Fibroblast of skin of right biceps (primary cell): ENCODE data around the gene TEX29.

Experiments used
- DNase-seq: peaks from one replicate; pipeline ENCODE4 v3.0.0-alpha.2; 2013

TEX29 gene

DNA sequence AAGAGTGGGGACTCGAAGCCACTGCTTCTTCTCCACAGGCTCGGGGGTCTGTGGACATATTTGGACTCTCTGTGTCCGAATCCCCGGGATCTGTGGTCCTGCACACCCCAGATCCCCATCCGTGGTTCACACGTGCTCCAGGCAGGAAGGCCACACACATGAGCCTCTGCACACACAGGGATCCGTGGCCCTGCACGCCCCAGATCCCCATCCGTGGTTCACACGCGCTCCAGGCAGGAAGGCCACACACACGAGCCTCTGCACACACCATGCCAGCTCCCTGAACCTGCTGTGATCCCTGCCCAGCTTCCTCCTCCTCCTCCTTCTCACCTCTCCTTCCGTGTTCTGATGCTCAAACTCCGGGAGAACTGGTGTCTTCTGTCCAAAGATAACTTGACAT is 3.1 kb downstream of the TEX29 start:
- no peak for DNase-seq

DNA sequence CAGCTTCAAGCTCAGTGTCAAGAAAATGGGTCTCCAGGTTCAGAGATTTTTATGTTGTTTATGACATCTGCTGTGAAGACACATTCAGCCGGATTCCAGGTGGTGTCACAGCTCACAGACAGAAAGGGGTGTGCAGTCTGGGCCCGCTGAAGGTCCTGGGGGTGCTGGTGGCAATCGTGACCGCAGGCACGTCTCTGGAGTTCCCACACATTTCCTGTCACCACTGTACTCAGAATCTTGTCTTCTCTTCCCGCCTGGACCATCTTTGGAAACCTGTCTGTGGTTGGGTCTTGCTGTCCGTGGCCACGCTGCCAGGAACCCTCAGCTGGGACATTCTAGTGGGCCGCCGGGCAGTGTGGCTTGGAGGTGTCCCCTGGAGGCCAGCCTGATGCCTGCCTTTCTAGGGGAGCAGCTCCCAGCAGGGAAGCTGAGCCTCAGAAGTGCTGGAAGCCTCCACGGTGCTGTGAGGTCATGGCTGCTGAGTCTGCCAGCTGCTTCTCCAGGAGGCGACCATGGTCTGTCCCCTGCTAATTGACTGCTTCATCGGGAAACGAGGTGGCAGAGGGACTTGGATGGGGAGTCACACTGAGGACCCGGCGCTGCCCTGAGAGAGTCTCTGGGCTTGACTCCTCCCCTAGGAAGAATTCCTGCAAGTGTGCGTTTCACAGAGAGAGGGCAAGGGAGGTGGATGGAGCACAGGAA is 3.7 kb downstream of the TEX29 start:
- no peak for DNase-seq

DNA sequence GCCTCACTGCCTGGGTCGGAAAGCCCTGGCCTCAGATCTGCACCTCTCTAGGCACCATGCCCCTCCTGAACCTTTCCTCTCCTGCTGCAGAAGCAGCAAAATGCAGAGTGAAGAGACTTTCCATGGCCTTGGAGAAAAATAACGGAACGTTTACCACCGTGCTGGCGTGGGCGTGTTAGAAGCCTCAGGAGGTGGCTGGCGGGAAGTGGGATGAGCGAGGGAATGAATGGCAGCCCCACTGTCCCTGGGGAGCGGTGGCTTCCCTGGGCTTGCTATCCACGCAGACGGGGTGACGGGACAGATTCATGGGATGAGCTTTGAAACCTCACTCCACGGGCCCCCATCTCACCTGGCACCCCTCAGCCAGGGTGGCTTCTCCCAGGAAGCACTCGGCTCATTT is 4.3 kb downstream of the TEX29 start:
- DNase-seq = no peak

DNA sequence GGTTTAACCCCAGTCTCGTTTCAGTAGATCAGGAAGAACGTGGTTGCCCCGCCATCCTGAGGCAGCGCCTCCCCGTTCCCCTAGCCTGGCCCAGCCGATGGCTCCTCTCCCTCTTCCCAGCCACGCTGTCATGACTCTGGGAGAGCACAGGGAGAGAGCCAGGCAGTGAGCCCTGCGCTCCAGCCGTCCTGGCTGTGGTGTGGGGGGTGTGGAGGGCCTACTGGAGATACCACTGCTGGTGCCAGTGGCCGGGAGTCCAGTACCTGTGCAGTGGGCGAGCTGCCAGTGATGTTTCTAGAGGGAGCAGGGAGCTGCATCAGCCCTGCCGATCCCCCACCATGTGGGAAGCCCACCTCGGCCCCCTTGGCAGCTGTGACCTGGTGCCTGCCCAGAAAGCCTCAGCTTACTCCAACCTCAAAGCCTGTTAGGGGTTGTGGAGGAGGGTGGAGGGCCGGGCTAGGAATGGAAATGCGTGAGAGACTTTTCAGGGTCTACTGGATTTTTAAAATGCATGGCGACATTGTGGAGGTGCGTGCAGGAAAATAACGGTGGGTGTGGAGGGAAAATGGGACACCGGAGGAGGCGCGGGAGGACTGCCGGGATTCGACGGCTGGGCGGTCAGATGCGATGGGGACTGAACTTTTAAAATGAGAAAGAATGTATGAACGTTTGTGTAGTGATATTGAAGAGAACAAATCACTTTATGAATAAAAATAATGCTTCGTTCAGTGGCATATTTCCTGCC is 4.9 kb downstream of the TEX29 start:
- no peak for DNase-seq

DNA sequence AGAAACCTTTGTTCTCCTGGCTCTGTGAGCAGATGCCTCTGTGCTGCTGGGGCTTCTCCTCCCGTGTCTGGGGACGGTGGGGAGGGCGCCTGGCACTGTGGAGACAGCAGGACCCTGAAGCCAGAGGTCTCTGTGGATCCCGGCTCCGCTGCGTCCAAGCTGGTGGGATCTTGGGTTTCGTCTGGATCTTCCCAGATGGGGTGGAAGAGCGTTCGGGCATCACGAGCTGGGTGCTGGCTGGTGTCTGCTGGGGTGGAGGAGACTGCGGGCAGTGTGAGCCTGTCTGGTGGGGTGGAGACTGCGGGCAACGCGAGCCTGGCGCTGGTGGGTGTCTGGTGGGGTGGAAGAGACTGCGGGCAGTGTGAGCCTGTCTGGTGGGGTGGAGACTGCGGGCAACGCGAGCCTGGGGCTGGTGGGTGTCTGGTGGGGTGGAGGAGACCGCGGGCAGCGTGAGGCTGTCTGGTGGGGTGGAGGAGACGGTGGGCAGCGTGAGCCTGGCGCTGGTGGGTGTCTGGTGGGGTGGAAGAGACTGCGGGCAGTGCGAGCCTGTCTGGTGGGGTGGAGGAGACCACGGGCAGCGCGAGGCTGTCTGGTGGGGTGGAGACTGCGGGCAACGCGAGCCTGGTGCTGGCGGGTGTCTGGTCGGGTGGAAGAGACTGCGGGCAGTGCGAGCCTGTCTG is 5.6 kb downstream of the TEX29 start:
- no peak for DNase-seq

DNA sequence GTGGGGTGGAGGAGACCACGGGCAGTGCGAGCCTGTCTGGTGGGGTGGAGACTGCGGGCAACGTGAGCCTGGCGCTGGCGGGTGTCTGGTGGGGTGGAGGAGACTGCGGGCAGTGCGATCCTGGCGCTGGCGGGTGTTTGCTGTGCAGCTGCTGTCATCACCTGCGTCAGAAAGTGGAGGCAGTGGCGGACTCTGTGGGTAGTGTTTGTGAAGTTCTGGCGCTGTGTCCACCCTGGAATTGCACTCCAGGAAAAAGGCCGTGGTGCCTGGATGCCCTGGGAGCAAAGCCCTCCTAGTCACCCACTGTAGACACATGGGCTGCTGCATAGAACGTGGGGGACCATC is 6.2 kb downstream of the TEX29 start:
- DNase-seq = no peak

DNA sequence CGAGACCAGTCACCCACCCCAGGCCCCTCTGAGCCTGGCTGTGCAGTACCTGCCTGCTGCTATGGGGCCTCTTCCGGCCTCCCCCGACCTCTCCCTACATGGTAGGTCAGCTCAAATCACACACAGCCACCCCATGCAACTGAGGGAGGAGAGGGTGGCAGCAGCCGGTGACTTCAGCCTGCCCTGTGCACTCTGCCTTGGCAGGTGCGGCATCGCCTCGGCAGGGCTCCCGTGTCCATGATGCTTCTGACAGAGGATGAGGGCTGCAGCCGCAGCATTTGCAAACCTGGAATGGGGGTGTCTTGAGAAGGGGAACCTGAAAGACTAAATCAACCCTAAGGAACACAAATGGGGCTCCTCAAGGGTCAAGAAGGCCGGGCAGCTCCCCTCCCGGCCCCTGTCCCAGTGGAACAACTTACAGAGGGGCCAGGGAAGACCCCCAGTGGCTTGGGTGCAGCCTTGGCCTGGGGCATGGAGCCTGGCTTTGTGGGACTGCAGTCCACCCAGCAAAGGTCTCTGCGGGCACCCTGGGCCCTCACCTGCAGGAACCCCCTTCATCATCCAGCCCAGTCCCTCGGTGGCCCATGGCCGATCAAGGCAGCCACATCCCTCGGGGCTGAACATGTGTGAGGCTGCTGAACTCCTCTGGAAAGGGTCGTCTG is 6.7 kb downstream of the TEX29 start:
- no peak for DNase-seq

DNA sequence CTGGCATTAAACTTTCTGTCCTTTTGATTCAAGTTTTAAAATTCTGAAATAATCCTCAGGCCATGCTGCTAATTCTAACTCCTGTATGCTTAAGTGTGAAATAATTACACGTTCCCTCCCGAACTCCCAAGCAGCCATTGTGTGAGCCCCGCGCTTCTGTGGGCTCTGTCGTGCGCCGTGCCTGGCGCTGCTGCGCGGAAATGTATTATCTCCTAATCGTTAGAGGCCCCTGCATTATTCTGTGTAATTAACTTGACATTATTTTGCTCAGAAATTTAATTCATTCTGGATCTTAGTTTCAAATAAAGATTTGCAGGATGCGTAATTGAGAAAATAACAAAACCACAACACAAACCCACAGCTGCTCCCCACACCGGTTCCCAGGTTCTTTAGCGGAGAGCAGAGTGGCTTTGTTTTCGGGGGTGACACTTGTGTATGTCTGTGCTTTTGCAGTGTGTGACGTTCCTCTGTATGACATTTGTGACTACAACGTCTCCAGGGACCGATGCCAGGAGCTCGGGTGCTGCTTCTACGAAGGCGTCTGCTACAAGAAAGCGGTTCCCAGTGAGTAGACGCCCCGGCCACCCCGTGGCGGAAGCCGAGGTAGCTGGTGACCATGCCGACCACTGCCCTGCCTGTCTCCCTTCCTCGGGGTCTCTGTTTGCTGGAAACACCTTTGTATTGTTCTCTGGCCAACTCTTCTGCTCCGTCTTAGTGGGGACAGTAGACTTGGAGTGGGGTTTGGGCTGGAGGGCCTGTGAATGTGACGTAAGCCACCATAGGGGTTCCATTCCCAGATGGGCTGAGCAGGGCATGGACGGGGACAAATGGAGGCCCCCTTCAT is 7.5 kb downstream of the TEX29 start:
- no peak for DNase-seq

DNA sequence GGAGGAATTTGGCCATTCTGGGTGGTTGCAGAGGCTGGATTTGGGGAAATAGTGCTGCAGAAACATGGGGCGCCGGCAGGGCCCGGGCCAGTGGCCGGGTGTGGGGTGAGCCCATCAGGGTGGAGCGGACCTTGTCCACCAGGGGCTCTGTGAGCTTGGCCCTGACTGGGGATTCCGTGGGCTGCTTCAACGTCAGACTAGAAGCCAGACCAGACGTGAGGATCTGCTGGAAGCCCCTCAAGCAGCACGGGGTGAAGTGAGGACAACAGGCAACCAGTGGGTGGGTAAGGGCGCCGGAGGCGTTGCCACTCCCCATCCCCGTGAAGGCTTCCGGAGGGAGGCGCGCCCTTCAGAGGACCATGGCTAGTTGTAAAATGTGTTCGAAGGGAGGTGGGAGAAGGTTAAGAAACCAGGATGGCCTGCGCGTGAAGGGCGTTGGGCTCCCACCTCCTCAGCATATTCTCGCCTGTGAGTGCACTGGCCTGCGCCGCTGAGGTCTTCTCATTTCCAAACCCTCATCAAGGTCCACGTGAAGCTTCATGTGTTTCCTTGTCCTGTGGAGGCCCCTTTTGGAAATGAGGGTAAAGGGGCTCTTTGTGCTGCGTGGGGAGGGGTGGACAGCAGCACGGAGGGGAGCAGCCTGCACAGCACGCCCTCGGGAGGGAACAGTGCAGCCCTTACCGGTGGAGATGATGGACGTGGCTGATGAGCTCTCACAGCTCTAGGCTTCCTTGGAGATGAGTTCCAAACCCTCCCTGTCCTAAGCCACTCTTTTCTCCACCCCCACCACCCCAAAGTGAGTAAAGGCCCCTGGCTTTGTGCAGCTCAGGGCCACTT is 8.3 kb downstream of the TEX29 start:
- DNase-seq = no peak

DNA sequence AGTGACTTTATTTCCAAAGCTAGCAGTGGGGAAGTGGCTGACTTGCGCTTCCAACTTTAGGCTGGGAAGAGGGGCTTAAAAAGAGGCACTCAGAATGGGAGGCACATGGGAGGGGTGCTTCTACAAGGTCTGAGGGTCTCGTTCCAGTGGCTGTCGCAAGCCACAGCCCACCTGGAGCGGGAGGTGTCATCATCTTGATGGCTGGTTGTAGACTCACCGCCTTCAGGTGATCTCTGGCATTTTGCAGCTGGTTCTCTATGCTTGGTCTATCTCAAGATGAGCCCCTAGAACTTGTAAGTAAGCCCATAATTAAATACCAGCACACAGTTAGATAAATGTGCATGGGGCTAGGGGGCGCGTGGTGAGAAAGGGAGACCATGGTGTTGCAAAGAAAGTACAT is 9.2 kb downstream of the TEX29 start:
- no peak for DNase-seq

DNA sequence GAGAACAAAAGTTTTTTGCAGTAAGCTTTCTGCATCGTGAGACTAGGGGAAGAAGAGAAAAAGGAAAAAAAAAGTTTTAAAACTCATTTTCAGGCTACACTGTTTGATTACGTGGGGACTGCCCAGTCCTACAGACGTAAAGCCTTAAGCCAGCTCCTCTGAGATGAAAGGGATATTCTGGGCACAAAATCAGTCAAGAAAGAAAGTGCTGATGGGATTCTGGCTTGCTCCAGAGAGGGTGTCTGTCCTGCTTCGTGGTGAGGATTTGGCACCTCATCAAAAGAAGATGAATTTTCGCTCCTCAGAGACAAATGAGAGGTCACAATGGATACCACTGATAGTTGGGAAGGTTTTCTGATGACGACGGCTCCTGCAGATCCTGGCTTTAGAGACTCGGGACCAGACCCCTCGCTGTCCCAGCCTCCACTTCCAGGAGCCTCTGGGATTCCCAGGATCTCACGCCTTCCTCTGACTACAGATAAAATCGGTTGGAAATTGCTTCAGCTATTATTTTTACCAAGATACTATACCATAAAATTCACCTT is 9.7 kb downstream of the TEX29 start:
- DNase-seq = no peak

DNA sequence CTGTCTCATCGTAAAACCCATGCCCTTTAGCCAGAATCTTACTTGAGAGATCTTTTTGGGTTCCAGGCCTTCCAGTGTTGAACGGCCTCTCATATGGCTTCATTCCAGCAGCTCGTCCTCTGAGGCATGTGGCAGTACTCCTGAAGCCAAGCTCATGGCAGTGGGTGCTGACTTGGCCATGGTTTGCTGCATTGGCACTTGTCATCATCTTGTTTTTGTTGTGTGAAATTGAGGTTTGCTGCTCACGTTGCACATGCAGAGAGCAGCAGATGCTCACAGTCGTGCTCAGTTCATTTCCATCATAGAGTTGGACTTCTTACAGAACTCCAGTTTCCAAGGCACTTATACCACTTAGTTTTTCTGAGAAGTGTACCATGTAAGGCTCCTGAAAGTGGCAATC is 14.9 kb downstream of the TEX29 start:
- no peak for DNase-seq

DNA sequence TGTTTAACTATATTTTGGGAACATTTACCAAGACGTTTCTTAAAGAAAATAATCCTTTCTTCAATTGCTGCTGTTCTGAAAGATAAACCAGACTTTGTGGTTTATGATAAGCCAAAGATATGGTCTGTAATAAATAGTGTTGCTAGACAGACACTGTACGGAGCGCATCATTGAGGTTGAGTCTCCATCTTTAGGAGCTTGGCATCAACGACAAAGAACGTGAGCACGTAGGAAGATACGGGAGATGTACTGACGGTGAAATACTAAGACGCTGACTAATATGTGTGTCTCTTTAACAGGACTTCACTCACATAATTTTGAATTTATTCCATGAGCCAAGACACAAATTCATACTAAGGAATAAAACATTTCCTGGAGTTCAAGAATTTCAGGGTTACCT is 16.2 kb downstream of the TEX29 start:
- peak; percentile 57 for DNase-seq

DNA sequence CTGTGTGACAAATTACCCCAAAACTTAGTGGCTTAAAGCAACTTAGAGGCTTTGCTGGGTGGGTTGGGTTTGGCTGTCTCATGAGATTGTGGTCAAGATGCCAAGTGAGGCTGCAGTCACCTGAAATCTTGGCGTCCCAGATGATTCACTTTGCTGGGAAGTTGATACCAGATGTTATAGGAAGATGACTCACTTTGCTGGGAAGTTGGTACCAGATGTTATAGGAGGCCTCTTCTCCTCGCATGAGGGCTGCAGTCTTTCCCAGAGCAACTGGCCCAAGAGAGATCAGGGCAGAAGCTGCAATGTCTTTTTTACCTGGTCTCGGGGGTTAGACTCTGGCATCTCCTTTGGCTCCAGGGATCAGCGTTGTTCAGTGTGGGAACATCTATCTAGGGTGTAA is 16.8 kb downstream of the TEX29 start:
- DNase-seq = peak; percentile 93

DNA sequence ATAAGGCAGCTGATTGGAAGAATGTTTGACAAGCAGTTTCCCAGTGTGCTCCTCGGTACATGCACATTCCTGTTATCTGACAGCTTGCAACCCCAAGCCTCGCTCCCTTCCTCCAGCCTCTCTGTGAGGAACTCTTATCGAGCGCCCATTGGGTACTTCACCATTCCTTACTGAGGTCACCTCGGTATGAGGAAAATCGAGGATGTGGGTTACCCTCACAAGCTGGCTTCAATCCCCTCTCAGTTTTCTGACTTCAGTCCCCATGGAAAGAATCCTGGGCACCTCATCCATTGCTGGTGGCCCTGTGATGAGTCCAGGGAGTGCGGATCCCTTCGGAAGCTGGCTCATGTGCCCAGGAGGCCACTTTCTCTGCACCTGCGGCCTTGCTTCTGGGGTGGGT is 17.3 kb downstream of the TEX29 start:
- DNase-seq = no peak

DNA sequence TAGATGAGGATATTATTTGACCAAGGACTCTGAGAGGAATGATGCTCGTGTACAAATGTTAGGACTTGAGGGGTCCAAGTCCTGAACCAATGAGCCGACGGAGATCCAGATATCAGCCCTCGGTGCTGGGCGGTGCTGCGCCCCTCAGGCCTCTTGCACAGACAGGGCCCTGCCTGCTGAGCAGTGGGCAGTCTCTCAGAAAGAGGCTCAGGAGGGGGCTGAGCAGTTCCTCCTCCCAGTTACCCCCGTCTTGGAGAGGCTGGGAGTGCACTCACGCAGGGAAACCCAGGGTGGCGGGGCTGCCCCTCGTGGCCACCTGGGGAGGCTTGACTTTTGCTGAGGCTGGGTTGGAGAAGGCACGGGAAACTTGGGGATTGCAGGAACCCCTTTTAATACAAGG is 18.4 kb downstream of the TEX29 start:
- DNase-seq = no peak

DNA sequence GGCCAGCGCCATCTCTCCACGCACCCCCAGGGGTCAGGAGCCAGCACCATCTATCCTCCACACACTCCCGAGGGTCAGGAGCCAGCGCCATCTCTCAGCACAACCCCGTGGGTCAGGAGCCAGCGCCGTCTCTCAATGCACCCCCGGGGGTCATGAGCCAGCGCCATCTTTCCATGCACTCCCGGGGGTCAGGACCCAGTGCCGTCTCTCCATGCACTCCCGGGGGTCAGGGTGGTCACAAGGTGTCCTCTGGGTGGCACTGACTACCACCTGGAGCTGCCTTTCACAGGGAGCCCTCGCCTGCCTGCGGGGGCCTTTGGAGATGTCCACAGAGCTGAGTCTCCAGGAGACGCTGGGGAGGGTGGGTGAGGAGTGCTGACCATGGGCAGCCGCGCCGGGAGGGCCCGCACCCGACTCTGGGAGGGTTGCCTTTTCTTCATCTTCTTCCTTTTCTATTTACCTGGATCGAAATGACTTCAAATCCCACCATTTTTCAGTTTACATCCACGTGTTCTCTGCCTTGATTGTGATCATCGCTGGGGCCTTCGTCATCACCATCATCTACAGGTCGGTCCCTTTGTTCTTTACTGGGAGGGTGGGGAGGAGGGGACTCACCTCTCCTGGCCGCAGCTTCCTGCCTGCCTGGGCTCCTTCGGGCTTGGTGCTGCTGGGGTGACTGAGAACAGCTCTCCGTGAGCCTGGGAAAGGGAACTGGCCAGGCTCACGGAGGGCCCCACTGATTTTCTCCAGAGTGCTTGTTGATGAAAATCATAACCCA is 19.1 kb downstream of the TEX29 start:
- no peak for DNase-seq

DNA sequence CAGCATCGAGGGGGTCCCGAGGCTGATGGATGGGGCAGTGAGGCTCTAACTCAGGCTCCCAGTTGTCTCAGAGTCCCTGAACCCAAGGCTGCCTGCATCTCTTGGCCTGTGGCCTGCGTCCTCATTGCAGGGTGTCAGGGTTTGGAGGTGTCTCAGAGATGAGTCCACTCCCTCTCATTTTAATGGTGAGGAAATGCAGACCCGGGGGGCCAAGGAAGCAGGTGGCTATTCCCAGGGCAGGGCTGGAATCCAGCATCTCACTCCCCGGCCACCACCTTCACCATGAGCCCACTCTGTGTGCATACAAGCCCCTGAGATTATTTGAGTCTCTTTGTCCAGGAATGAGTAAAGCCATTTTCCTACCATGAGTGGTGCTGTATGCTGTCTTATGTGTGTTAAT is 21.4 kb downstream of the TEX29 start:
- DNase-seq = no peak

DNA sequence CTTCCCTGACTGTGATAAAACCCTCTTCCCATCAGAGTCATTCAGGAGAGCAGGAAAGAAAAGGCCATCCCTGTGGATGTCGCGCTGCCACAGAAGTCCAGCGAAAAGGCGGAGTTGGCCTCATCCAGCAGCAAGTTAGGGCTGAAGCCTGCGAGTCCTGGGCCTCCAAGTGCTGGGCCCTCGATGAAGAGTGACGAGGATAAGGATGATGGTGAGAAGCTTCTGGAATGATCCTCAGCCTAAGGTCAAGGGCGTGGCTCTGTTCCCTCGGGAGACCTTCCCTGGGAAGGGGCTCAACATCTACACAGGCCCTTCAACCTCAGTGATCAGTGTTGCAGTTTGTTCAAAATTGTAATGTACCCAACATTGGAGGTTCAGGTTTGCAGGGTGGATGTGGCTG is 22.3 kb downstream of the TEX29 start:
- DNase-seq = no peak

DNA sequence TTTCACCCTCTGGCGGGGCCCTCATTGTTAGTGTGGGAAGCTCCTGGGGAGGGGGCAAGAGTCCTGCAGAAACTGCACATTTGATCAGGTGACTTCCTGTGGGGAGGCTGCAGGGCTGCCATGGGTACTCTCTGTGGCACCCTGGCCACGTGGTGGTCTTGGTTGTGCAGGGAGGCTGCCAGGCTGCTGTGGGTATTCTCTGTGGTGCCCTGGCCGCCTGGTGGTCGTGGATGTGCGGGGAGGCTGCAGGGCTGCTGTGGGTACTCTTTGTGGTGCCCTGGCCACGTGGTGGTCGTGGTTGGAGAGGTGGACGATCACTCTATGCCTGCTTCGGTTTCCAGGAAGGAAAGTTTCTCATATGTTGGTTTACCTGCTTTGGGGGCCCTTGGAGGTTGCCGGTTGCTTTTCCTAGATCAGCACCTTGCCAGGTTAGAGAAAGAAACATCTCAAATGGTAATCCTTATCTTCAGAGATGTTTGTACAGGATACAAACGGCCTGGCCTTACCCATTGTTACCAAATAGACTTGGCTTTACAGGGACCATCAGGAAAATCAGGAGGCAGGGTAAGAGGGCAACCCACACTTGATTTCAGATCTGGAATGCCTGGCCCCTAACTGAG is 22.9 kb downstream of the TEX29 start:
- no peak for DNase-seq
